ENCODE data around the gene SORCS2.

Gene SORCS2

GRCh38 chr4:7295197-7295910 is 103.0 kb downstream of the SORCS2 start:
- no peak for DNase-seq

GRCh38 chr4:7295911-7296660 is 103.7 kb downstream of the SORCS2 start:
- DNase-seq = no peak

- no peak for DNase-seq
Observed at GRCh38 chr4:7296661-7297335, 104.5 kb downstream of the SORCS2 start.

- no peak for DNase-seq
Observed at GRCh38 chr4:7297374-7297773, 105.0 kb downstream of the SORCS2 start.

- DNase-seq = no peak
Observed at GRCh38 chr4:7297881-7298280, 105.5 kb downstream of the SORCS2 start.

GRCh38 chr4:7298619-7299009 is 106.3 kb downstream of the SORCS2 start:
- no peak for DNase-seq

GRCh38 chr4:7299010-7299907 is 106.9 kb downstream of the SORCS2 start:
- no peak for DNase-seq

GRCh38 chr4:7299908-7300710 is 107.8 kb downstream of the SORCS2 start:
- no peak for DNase-seq

- no peak for DNase-seq
Observed at GRCh38 chr4:7300711-7301095, 108.4 kb downstream of the SORCS2 start.

GRCh38 chr4:7301126-7301785 is 108.9 kb downstream of the SORCS2 start:
- no peak for DNase-seq

- no peak for DNase-seq
Observed at GRCh38 chr4:7301846-7302630, 109.7 kb downstream of the SORCS2 start.

- no peak for DNase-seq
Observed at GRCh38 chr4:7302781-7303404, 110.6 kb downstream of the SORCS2 start.

- no peak for DNase-seq
Observed at GRCh38 chr4:7303561-7303960, 111.2 kb downstream of the SORCS2 start.

GRCh38 chr4:7304436-7304835 is 112.1 kb downstream of the SORCS2 start:
- no peak for DNase-seq

- no peak for DNase-seq
Observed at GRCh38 chr4:7306021-7306965, 114.0 kb downstream of the SORCS2 start.

GRCh38 chr4:7306986-7307385 is 114.6 kb downstream of the SORCS2 start:
- no peak for DNase-seq

- DNase-seq = no peak
Observed at GRCh38 chr4:7307394-7308099, 115.2 kb downstream of the SORCS2 start.

- no peak for DNase-seq
Observed at GRCh38 chr4:7309181-7309580, 116.8 kb downstream of the SORCS2 start.

Data from NCI-H510A (cell line).